ENCODE measurements around the gene LPCAT1.

The LPCAT1 gene

GRCh38 chr5:1552521-1553255 is 28.9 kb upstream of the LPCAT1 start:
- H3K4me3 ChIP-seq (ENCODE audit: low read depth, low read length), result no peak overlapping the region
- TF ChIP-seq, protein P1, sequence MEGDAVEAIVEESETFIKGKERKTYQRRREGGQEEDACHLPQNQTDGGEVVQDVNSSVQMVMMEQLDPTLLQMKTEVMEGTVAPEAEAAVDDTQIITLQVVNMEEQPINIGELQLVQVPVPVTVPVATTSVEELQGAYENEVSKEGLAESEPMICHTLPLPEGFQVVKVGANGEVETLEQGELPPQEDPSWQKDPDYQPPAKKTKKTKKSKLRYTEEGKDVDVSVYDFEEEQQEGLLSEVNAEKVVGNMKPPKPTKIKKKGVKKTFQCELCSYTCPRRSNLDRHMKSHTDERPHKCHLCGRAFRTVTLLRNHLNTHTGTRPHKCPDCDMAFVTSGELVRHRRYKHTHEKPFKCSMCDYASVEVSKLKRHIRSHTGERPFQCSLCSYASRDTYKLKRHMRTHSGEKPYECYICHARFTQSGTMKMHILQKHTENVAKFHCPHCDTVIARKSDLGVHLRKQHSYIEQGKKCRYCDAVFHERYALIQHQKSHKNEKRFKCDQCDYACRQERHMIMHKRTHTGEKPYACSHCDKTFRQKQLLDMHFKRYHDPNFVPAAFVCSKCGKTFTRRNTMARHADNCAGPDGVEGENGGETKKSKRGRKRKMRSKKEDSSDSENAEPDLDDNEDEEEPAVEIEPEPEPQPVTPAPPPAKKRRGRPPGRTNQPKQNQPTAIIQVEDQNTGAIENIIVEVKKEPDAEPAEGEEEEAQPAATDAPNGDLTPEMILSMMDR (IDR thresholded peaks at IDR 0.05; ENCODE audit: low read depth, low read length), result no peak

- no peak overlapping the region for H3K4me3 ChIP-seq (ENCODE audit: low read depth, low read length)
- TF ChIP-seq, protein P1 (IDR thresholded peaks at IDR 0.05; ENCODE audit: low read depth, low read length), result no peak
Measured at GRCh38 chr5:1551426-1552301, 27.9 kb upstream of the LPCAT1 start.

GRCh38 chr5:1550287-1551076 is 26.7 kb upstream of the LPCAT1 start:
- no peak overlapping the region for H3K4me3 ChIP-seq (ENCODE audit: low read depth, low read length)
- TF ChIP-seq, protein P1 (IDR thresholded peaks at IDR 0.05; ENCODE audit: low read depth, low read length), result no peak

- TF ChIP-seq, protein P1 (IDR thresholded peaks at IDR 0.05; ENCODE audit: low read depth, low read length), result no peak
- no peak overlapping the region for H3K4me3 ChIP-seq (ENCODE audit: low read depth, low read length)
Measured at GRCh38 chr5:1549475-1550030, 25.8 kb upstream of the LPCAT1 start.

- TF ChIP-seq, protein P1 (IDR thresholded peaks at IDR 0.05; ENCODE audit: low read depth, low read length), result no peak
- no peak overlapping the region for H3K4me3 ChIP-seq (ENCODE audit: low read depth, low read length)
Measured at GRCh38 chr5:1548702-1549474, 25.1 kb upstream of the LPCAT1 start.

GRCh38 chr5:1547655-1548054 is 23.9 kb upstream of the LPCAT1 start:
- TF ChIP-seq, protein P1 (IDR thresholded peaks at IDR 0.05; ENCODE audit: low read depth, low read length), result no peak
- H3K4me3 ChIP-seq (ENCODE audit: low read depth, low read length), result no peak overlapping the region

Measured in WI38 (cell line).